Right lobe of liver (tissue), 6 donors: ENCODE results near the gene PPBP. TPM values are rescaled to one million over a fixed set of nuclear protein-coding genes. Genes with fewer than 3 reads are reported as not detected.

Experiments
- ATAC-seq, 4 donors: fragments of 200-7000 bp; cut with Tn5 transposase; one replicate each; pipeline ENCODE4 v1.9.1; 2020; ENCODE audit warnings: mild to moderate bottlenecking in 4 of 4, moderate library complexity in 4 of 4
- DNase-seq, 3 donors: peaks; one replicate each; pipeline ENCODE4 v3.0.0-alpha.2; 2020
- H3K27ac ChIP-seq, 3 donors: fragments of 200-600 bp; one replicate each; pipeline ENCODE4 v1.8.0; 2022
- H3K27me3 ChIP-seq, 2 donors: fragments of 200-600 bp; one replicate each; pipeline ENCODE4 v1.8.0; 2022
- H3K36me3 ChIP-seq, 4 donors: fragments of 200-600 bp; sonication (generic) in 1 of 4; one replicate each; pipeline versions ENCODE4 v1.5.1 to v1.8.0; 2017 to 2022; ENCODE audit warnings: control low read depth in 1 of 4
- H3K4me1 ChIP-seq, 4 donors: fragments of 200-600 bp; sonication (generic) in 1 of 4; one replicate each; pipeline versions ENCODE4 v1.5.1 to v1.8.0; 2017 to 2022; ENCODE audit warnings: control low read depth in 1 of 4
- H3K4me3 ChIP-seq, 3 donors: fragments of 200-600 bp; one replicate each; pipeline ENCODE4 v1.8.0; 2022
- H3K9me3 ChIP-seq, 4 donors: fragments of 200-600 bp; sonication (generic) in 1 of 4; one replicate each; pipeline versions ENCODE4 v1.5.1 to v1.8.0; 2017 to 2022; ENCODE audit warnings: control low read depth in 1 of 4
- CTCF ChIP-seq, 4 donors: fragments of 200-600 bp in 3 of 4; fragments of 450-650 bp in 1 of 4; IDR thresholded peaks; one replicate each; pipeline versions ENCODE4 v1.5.1 to v1.8.0; 2016 to 2022; ENCODE audit warnings: antibody characterized with exemption in 4 of 4, mild to moderate bottlenecking in 2 of 4
- POLR2A ChIP-seq: fragments of 450-650 bp; IDR thresholded peaks from one replicate; pipeline ENCODE4 v1.6.1; 2017; ENCODE audit warnings: antibody characterized with exemption, mild to moderate bottlenecking
- WGBS: methylation state at CpG from one replicate; pipeline ENCODE4 v1.1.6; 2018; ENCODE audit warnings: low coverage, low lambda C conversion rate; ENCODE audit not compliant: insufficient coverage; ENCODE audit errors: missing lambda C conversion rate; 5-methylcytosine and 5-hydroxymethylcytosine counted together
- intact Hi-C, 2 donors: fragments of 100-400 bp; cut with DNase I; formaldehyde crosslinking; loops; one replicate each; pipeline versions ENCODE4 v1.11.2 to v1.14.1; 2022
- total RNA-seq, 6 experiments: library from RNA; depleted of rRNA in 2 of 6; stranded (reverse); fragments of >200 nt in 2 of 6; fragmentation: NEBNext Ultra II Directional in 3 of 6; extraction: Animal tissue kit (Norgen Biotek cat#: 25700) in 3 of 6; gene quantifications; one replicate each; pipeline versions ENCODE4 v1.1.0 to v1.2.4, GENCODE V29; 2016 to 2023
- donor health status: DM: no; HTN: yes; CAD: no.
- donor health status: DM: no; HTN: no; CAD: no.
- donor health status: DM: no; HTN: no; CAD: no.
- donor health status: DM: no; HTN: yes; CAD: no.
- donor health status: DM: no; HTN: yes; CAD: no.

PPBP gene
- total RNA-seq, 6 experiments from 2014 or later = 0.42 to 8.5 (median 1.2) TPM; not detected in 1

- 42% methylated on average over 3 of the region's 3 CpGs for WGBS
- Histone ChIP-seq H3K27me3 (no peaks in the 10 kb centered on the region), H3K36me3 (no peaks in the 10 kb centered on the region), H3K9me3 (no peaks in the 10 kb centered on the region), H3K4me3 (no peak overlapping the region), H3K4me1 (no peaks in the 10 kb centered on the region), H3K27ac (no peak overlapping the region)
- intact Hi-C loops = no loop called here
- DNase-seq (no peak), ATAC-seq (peak in 2 of 4 donors; percentile 21 to 55)
- no peak for TF ChIP-seq POLR2A
- no peak for TF ChIP-seq CTCF (IDR thresholded peaks at IDR 0.05)
Observed at GRCh38 chr4:74018771-74019170, 30.8 kb upstream of the PPBP start.

- Histone ChIP-seq H3K4me1 (no peaks in the 10 kb centered on the region), H3K9me3 (no peaks in the 10 kb centered on the region), H3K27ac (no peak overlapping the region), H3K4me3 (no peak overlapping the region), H3K36me3 (no peaks in the 10 kb centered on the region), H3K27me3 (no peaks in the 10 kb centered on the region)
- intact Hi-C loops = no loop called here
- DNase-seq (no peak), ATAC-seq (peak in 1 of 4 donors; percentile 38)
- TF ChIP-seq POLR2A = no peak
- TF ChIP-seq CTCF (IDR thresholded peaks at IDR 0.05) = no peak
Observed at GRCh38 chr4:74018116-74018515, 30.1 kb upstream of the PPBP start.

GRCh38 chr4:74016068-74016467 is 28.1 kb upstream of the PPBP start:
- no peak overlapping the region for H3K4me3 ChIP-seq
- no peaks in the 10 kb centered on the region for H3K4me1 ChIP-seq
- H3K27ac ChIP-seq = no peak overlapping the region
- DNase-seq (no peak), ATAC-seq (peak in 1 of 4 donors; percentile 27)
- no peaks in the 10 kb centered on the region for H3K36me3 ChIP-seq
- H3K9me3 ChIP-seq = no peaks in the 10 kb centered on the region
- H3K27me3 ChIP-seq = no peaks in the 10 kb centered on the region
- intact Hi-C loops = no loop called here
- TF ChIP-seq POLR2A (no peak), CTCF (IDR thresholded peaks at IDR 0.05) (no peak)
- whole genome bisulfite sequencing = 29% methylated on average over 1 of the region's 1 CpG

GRCh38 chr4:74015126-74015780 is 27.3 kb upstream of the PPBP start:
- TF ChIP-seq POLR2A = no peak
- no peak for TF ChIP-seq CTCF (IDR thresholded peaks at IDR 0.05)
- ATAC-seq (no peak), DNase-seq (no peak)
- Histone ChIP-seq H3K36me3 (no peaks in the 10 kb centered on the region), H3K27ac (no peak overlapping the region), H3K27me3 (no peaks in the 10 kb centered on the region), H3K4me3 (no peak overlapping the region), H3K9me3 (no peaks in the 10 kb centered on the region), H3K4me1 (no peaks in the 10 kb centered on the region)
- intact Hi-C loops = no loop called here
- 75% methylated on average over 3 of the region's 3 CpGs for WGBS

GRCh38 chr4:74014332-74014731 is 26.3 kb upstream of the PPBP start:
- TF ChIP-seq POLR2A = no peak
- TF ChIP-seq CTCF (IDR thresholded peaks at IDR 0.05) = no peak
- no peaks in the 10 kb centered on the region for H3K36me3 ChIP-seq
- DNase-seq (no peak), ATAC-seq (no peak)
- 25% methylated on average over 1 of the region's 1 CpG for WGBS
- no peaks in the 10 kb centered on the region for H3K4me1 ChIP-seq
- no peaks in the 10 kb centered on the region for H3K27me3 ChIP-seq
- no peak overlapping the region for H3K4me3 ChIP-seq
- H3K27ac ChIP-seq = no peak overlapping the region
- no peaks in the 10 kb centered on the region for H3K9me3 ChIP-seq
- intact Hi-C loops = no loop called here
